Endothelial cell of hepatic sinusoid (primary cell): Measurements from ENCODE around the gene CSMD2.

Source experiments
- in situ Hi-C: cut with HindIII; loops from 2 replicates; pipeline ENCODE4 v1.10.0; 2017; ENCODE audit warnings: low sequenced_read_pairs

Gene CSMD2

DNA sequence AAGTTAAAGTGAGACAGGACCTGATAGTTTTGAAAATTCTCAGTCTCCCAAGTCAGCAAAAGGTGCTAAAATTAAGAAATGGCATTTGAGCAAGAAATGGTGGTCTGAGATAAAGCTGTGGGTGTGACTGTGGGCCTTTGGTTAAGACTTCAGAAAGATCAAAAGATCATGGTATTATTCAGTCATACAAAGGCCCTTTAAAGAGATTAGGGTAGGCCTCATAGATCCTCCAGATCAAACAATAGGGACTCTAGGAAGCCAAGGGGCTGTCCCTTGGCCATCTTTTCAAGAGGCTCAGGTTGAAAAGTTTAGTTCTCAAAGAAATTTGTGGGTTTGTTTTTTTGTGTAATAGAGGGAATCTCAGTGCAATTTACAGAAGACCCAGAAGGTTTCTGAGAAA lies 292.8 kb downstream of the CSMD2 start:
- in situ Hi-C loops, result no loop called here

DNA sequence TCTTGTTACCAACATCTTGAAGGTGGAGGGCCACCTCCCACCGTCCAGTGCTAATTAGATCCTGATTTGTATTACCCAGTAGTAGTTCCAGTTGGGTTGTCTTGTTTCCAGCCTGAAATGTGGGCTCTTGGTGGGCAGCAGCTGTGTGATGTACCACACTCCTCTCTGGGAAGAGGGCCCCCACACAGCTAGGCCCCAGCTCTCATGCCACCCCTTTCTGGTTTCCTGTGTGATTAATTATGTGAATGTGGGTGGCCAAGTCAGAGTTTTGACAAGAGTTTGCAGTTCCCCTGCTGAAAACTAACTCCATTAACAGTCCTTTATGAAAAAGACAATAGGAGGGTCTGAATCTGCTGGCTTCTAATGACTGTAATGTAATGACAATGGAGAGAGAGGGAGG lies 297.3 kb downstream of the CSMD2 start:
- in situ Hi-C loops, result no loop called here

DNA sequence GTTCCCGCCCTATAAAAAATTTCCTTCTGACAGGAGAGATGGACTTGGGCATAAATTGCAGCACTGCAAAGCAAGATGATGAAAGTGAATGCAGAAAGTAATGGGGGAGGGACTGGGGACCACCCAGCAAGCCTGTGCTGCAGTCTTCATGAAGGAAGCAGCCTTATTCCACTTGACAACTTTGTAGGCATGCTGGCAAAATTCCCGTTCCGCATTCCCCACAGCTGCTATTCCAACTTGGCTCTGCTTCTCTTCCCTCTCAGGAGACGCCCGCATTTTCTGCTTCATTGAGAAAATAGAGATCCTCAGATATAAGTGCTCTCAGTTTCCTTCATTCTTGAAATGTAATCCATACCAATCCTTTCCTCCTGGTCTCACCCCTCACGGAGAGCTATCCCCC lies 298.7 kb downstream of the CSMD2 start:
- in situ Hi-C loops, result no loop called here

DNA sequence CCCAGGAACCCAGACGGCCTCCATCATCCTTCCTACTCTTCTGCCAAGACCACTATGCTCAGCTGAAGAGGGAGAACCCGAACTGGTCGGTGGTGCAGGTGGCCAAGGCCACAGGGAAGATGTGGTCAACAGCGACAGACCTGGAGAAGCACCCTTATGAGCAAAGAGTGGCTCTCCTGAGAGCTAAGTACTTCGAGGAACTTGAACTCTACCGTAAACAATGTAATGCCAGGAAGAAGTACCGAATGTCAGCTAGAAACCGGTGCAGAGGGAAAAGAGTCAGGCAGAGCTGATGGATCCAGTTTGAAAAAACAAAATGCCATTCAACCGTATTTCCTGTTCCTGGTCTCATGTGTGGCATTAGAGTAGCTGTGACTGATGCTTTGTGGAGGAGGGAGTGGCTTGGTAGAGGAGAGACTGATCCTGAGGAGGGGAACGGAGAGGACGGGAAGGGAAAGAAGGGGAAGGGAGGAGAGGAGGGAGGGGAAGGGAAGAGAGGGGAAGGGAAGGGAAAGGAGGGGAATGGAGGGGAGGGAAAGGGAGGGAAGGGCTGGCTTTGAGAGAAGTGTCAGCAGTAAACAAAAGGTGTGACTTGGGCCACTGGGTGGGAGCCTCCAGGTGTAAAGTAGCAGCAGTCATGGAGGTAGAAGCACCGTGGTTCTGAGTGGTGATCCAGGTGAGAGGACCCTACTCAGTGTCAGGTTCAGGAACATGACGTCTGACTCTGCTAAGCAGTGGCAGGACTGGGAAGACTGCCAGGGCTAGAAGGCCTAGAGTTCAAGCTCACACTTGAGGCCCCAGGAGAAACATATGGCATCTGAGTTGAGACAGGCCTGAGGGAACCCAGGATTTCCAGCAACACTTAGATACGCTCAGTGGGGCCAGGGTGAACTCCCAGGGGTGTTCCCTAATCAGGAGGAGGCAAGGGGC lies 300.3 kb downstream of the CSMD2 start:
- in situ Hi-C loops, result no loop called here

DNA sequence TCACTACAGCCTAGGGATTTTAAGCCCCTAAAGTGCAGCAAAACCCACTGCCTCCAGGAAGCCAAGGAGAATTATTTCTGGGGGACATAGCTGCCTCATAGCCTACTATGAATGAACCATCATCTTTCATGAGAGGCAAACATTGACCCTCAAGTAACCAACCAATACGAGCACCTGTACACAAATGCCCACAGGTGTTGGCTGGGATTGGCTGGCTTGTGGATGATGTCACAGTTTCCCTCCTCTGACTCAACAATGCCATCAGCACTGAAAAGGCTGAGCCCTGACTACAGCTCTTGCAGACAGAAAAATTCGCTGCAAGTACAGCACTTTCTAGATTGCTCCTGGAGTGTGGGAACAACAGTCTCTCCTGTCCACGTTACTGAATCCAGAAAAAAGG lies 301.3 kb downstream of the CSMD2 start, which contains the start of gene HMGB4:
TSS of gene HMGB4 (plus strand) at position 301 of the 400 bp plus-strand sequence. CDS start 113 bp downstream, outside the sequence.
- in situ Hi-C loops, result no loop called here

DNA sequence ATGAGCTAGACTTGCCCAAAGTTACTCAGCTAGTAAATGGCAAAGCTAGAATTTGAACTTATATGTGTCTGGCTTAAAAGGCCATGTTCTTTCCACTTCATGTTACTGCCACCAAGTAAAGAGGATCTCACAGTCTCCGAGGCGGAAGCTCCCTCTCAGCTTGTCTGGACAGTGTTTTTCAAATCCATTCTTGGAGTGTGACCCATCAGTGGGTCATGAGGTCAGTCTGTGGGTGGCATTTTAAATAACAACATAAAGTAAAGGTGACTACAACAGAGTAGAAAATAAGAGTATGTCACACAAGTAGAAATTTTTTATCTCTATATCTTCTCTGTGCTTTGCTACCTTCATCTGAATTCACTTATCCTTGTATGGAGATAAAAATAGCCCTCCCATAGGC lies 304.4 kb downstream of the CSMD2 start:
- in situ Hi-C loops, result no loop called here

DNA sequence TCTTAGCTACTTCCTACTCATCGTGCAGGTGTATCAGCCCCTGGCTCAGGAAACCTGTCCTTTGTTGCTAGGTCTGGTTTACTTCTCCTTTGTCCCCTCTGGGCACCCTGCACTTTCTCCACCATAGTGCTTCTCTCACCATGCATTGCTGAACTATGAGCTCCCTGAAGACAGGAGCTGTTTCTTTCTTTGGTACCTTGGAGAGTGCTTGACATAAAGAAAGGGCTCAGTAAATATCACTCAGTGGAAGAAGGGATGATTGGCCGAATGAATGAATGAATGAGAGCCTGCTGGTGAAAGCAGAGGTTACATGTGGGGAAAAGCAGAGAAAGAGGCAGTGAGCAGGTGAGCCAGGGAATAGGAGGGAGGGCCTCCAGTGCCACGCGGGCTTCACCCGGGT lies 310.9 kb downstream of the CSMD2 start:
- in situ Hi-C loops, result loop anchor here (5.0 kb wide), 1 partner anchor 37 kb away; no protein-coding TSS in a partner anchor

DNA sequence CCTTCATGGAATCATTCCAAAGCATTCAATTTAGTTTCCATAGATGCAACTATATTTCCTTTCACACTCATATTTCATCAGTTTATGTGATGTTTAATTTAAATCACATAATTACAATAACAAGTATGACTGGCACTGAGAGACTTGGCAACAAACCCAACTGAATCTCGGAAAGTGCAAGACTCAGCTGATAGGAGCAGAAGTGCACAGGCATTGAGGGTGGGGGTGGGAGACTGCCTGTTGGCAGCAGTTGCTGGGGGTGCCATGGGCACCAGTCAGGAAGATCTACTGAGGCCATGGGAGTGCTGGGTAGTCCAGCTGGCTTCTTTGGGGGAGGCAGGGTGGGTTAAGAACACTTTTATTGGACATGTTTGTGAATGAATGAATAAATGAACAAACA lies 311.6 kb downstream of the CSMD2 start:
- in situ Hi-C loops, result loop anchor here (5.0 kb wide), 1 partner anchor 36 kb away; no protein-coding TSS in a partner anchor

DNA sequence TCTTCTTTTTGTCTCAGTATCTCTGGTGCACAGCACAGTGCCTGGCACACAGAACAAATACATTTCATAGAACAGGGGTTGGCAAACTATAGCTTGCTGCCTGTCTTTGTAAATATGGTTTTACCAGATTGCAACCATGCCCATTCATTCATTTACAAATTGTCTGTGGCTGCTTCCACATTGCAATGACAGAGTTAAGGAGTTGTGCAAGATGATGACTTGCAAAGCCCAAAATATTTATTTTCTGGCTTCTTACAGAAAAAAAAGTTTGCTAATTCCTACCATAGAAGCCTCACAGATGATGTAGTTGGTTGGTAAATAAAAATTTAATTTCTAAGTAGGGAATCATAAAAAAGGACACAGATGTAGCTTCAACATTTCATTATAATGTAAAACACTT lies 312.3 kb downstream of the CSMD2 start:
- in situ Hi-C loops, result loop anchor here (5.0 kb wide), 1 partner anchor 35 kb away; no protein-coding TSS in a partner anchor

DNA sequence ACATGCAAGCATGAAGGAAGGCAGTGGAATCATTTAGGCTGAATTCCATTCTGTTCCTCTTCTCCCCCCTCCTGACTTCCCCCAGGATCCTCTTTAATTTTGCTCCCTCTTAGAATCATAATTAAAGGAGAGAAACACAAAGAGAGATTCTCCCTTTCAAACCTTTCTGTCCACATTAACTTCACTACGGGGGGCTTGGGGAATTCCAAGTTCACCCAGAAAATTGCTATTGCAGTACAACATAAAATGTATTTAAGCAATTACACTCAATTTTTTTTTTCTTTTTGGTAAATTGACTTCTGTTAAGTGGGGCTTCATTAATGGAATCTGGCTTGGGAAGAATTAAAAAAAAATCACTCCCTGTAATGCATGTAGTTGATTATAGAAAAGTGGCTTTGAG lies 314.5 kb downstream of the CSMD2 start:
- in situ Hi-C loops, result loop anchor here (5.0 kb wide), 1 partner anchor 33 kb away; no protein-coding TSS in a partner anchor

DNA sequence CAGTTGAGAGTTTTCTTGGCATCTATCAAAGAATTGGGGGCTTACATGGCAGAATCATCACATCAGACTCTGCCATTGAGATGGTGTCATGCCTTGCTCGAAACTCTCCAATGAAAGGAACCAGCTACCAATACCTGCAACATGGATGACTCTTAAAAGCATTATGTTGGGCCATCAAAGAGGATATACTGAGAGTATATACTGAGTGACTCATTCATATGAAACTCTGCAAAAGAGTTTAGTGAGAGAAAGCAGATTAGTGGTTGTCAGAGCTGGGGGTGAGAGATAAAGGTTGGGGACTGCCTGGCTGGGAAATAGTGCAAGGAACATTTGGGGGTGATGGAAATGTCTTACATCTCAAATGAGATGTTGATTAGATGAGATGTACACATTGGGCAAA lies 315.8 kb downstream of the CSMD2 start:
- in situ Hi-C loops, result no loop called here

DNA sequence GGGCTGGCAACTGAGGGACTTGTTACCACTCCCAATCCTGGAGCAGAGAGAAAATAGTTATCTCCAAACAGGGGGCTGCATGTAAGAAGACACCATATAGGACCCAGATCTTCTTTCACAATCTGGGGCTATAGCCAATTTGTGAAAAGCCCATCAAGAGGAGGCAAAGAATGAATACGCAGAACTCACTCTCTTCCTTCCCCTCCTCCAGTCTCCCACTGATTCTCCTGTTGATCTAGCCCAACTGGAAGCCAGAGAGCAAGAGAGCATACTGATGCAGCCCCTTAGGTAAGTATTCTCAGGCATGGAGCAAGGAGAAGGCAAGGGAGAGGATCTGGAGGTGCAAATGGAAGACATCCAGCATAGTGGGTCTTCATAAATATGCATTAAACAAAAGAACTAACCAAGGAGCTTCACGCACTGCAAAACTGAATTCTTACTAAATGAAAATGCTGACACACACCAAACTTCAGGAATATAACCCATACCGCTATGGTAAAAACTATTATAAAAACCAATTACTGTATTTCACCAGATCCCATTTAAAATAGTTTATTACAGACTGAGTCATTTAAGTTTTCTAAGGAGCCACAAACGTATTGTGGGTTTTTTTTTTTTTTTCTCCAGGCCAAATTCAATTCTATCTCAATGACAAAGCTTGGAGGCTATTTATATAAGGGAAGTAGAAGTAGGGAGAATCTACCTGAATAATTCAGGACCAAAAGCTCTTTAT lies 316.7 kb downstream of the CSMD2 start:
- in situ Hi-C loops, result no loop called here

DNA sequence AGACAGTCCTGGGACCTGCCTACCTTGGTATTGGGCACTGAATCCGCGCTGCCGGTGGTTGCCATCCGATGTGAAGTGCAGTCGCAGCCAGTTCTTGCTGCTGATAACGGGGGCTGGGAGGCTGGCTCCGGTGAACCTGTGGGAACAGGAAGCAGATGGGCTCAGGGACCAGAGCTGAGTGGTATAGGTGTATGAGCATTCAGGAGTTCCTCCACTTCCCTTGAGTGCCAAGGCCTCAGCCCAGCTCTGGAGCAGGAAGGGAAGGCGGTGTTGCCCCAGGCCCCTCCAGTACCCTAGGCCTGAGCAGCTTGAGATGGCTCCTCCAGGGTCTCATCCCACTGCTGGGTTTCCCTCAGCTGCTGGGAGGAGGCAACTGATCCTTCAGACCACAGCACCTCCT lies 318.2 kb downstream of the CSMD2 start:
- in situ Hi-C loops, result no loop called here

DNA sequence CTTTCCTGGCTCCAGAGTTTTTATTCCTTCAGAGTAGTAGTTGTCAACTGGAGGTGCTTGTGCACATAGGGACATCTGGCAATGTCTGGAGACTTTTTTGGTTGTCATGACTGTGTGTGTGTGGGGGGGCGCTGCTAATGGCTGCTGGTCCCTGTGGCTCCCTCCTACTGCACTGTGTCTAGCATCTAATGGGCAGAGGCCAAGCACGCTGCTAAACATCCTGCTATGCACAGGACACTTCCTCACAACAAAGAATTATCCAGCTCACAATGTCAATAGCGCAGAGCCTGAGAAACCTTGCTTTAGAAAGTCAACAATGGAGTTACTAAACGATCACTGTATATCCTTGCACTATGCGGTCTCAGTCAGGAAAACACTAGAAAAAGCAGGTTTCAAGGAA lies 320.9 kb downstream of the CSMD2 start:
- in situ Hi-C loops, result no loop called here

DNA sequence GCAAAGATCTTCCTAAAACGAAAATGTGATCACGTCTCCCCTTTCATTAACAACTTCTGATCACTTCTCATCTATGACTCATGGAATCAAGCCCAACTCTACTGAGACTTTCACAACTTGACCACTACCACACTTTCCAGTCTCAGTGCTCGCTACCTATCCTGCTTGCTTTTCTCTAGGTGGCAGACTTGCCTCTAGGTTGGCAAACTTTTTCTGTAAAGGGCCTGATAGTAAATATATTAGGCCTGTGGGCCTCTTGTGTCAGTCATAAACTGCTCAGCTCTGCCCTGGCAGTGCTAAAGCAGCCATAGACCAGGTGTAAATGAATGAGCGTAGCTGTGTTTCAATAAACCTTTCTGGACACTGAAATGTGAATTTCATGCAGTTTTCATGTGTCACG lies 322.7 kb downstream of the CSMD2 start:
- in situ Hi-C loops, result no loop called here

DNA sequence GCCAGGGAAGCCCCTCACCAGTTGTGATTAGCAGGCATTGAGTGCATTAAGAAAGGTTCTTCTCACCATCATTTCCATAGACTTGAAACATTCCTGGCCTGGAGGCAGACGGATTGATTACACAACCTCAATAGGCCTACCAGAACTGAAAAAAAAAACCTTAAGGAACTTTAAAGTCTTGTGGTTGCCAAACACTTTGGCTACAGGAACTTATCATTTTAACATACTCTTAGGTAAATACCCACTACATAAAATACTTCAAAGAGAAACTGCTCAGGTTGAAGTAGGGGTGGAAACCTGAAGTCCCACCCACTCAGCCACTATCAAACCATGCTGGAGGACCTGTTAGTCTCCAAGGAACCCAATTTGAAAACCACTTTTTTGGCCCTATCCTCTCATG lies 323.5 kb downstream of the CSMD2 start:
- in situ Hi-C loops, result no loop called here

DNA sequence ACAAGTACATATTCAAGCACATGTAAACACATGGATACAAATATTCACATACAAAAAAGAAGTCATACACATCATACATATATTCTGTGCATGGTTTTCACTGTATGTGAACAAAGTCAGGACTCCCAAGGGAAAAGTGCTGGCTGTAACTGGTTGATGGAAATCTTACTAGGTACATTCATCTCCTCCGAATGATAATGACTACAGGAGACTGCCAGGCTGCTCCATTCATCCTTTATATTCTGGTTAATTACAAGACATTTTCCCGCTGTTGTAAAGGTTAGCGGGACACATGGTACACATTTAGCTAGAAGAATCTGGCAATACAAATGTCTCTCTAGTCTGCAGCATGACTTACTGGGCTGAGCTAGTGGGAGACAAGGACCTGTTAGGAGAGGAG lies 327.4 kb downstream of the CSMD2 start:
- in situ Hi-C loops, result no loop called here

DNA sequence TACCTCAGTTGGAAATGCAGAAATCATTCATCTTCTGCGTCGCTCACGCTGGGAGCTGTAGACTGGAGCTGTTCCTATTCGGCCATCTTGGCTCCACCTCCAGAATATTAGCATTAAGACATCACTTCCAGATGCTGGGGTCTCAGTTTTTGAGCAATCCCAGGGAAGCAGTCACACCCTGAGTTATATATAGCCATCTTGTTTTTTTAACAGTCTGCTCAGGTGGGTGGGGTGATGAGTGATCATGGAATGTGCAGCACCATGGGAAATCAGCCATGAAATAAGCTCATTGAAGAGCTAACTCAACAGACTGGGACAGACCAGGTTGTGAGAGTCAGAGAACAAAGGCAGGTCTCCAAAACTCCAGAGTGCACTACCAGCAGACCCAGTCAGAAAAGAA lies 328.1 kb downstream of the CSMD2 start:
- in situ Hi-C loops, result no loop called here

DNA sequence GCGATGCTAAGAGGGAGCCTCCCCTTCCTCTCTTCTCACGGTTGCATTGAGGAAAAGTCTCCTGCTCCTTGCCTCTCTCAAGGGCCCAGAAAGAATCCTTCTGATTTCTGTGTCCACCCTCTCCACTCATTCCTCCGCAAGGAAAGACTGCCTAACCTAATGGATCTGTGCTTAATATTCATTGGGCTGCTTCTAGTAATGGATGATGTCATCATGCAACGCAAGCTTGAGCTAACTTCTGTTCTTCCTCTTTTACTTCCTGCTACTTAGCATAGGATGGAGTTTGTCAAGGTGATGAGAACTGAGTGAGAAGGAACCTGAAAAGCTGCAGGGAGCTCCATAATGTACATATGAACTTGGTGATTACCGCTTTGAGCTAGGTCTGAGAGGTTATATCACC lies 336.4 kb downstream of the CSMD2 start:
- in situ Hi-C loops, result no loop called here

DNA sequence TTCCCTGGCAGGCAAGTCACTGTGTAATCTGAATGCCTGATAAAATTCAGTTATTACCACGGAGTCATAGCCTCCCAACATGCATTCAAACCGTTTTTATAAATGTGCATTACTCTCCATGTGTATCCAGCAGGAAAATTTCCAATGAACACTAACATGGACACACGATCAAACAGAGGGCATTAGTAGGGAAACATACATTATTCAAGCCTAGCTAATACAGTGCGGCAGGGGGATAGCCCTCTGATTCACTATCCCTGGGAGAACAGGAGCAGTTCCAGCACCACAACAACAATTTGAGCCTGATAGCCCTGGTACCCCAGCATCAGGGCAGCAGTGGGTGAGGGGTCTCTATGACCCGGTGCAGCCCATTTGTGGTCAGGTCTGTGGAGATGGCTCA lies 337.0 kb downstream of the CSMD2 start:
- in situ Hi-C loops, result no loop called here

DNA sequence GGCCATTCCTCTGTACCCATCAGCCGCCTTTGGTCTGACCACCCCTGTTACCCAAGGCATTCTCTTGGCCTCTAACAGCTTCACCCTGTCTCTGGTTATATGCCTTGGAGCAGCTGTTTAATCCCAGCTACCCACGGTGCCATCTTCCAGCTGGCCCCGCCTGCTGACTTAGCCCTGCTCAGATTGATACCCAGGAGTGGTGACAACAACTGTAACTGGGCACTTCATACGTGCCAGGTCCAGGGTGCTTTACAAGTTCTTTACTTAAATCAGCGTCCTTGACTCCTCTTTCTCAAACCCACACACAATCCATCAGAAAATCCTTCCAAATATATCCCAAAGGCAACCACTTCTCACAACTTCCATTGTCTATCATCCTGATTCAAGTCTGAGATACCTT lies 338.3 kb downstream of the CSMD2 start:
- in situ Hi-C loops, result no loop called here

DNA sequence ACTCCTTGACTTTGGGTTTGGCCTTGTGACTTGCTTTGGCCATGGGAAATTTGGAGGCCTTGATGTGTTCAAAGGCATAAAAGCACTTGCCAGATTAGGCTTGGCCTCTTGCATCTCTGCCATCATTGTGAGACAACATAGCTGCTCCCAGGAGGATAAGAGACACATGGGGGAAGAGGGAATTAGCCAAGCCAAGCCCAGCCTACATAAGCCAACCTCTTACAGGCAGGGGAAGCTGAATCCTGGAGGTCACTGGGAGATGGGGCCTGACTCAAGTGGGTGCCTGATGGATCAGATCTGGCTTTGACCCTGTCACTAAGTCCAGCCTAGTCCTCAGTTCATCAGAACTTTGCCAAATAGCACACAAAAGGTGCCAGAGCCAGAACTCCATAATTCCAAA lies 338.7 kb downstream of the CSMD2 start:
- in situ Hi-C loops, result no loop called here
